GM11168 (cell line): ENCODE results near the gene MTERF2.
"Not testable (repeated sequence)": the region's sequence is repeated elsewhere in the genome, so short reads cannot be mapped to it uniquely, and the experiment has no call there.

Experiments used
- in situ Hi-C: fragments of 300-500 bp; cut with MboI; formaldehyde crosslinking; loops from one replicate; pipeline ENCODE4 v1.12.0; 2022; ENCODE audit warnings: low sequenced_read_pairs; ENCODE audit not compliant: unreplicated experiment

MTERF2 gene, protein sequence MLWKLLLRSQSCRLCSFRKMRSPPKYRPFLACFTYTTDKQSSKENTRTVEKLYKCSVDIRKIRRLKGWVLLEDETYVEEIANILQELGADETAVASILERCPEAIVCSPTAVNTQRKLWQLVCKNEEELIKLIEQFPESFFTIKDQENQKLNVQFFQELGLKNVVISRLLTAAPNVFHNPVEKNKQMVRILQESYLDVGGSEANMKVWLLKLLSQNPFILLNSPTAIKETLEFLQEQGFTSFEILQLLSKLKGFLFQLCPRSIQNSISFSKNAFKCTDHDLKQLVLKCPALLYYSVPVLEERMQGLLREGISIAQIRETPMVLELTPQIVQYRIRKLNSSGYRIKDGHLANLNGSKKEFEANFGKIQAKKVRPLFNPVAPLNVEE

DNA sequence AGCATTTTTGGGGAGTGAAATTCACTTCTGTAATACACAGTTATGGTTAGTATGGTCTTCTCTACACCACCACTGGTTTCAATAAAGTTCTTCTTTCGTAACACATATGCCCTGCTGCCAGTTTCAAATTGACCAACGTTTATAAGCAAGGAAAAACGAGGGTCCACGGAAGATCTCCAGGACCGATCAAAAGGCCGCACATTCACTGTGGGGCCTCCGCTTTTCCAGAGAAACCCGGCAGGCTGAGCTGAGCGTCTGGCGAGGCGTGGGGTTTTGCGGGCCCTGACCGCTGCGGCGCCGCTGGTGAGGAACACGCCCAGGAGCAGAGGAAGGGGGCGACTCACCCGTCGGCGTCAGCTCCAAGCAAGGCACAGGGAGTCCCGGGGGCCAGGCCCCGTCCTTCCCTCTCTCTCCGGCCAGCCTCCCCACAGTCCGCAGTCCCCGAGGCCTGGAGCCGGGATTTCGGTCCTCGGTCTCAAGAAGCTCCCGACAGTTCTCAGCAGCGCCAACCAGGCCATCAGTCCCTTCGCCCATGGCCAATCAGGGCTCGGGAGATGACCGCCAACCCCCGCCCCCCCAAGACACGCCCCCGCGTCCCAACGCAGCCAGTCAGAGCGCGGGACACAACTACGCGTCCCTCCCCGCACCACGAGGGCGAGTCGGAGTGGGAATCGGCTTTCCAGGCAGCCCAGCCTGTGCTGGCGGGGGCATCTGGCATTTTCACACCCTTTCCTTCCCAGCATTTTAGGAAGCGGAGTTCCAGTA lies at the start of gene MTERF2:
MTERF2 (minus strand) TSS at position 522 of the 765 bp plus-strand sequence. CDS start 8,432 bp downstream, outside the sequence.
- in situ Hi-C loops, result no loop called here

DNA sequence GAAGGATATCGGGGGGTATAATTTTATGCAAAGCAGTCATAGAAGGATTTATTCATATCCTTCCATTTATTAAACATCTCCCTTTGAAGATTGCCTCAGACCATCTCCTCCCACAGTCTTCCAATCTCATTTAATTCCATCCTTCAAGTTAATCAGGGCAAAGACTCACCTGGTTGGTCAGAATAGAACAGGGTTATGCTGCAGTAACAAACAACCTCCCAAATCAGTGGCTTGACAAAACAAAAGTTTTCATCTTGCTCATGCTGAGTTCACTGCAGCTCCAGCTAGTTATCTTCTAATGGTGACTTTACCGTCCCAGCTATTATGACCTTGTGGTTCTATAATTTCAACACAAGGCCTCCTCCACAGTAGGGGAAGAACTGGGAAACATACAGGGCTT lies 48.8 kb upstream of the MTERF2 start:
- in situ Hi-C loops, result no loop called here

DNA sequence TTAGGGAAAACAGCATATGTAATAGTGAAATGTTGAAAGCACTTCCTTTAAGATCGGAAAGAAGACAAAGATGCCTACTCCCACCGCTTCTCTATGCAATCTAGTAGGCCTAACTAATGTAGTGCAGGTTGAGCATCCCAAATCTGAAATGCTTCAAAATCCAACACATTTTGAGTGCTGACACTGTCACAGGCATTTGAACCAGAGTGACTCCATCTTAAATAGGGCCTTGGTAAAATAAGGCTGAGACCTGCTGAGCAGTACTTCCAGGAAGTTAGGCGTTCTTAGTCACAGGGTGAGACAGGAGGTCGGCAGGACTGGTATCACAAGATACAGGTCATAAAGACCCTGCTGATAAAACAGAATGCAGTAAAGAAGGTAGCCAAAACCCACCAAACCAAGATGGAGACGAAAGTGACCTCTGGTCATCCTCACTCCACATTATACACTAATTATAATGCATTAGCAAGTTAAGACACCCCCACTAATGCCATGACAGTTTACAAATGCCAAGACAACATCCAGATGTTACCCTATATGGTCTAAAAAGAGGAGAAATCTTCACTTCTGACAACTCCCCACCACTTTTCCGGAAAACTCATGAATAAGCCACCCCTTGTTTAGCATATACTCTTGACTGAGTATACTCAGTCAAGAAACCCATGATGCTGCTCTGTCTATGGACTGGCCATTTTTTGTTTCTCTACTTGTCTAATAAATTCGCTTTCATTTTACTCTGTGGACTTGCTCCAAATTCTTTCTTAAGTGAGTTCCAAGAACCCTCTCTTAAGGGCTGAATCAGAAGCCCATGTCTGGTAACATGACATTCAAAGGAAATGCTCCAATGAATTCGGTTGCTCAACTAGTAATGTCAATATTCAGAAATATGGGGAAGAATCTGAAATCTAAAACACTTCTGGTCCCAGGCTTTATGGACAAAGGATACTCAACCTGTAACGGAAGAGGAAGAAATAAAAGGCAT lies 47.1 kb upstream of the MTERF2 start:
- in situ Hi-C loops, result no loop called here

DNA sequence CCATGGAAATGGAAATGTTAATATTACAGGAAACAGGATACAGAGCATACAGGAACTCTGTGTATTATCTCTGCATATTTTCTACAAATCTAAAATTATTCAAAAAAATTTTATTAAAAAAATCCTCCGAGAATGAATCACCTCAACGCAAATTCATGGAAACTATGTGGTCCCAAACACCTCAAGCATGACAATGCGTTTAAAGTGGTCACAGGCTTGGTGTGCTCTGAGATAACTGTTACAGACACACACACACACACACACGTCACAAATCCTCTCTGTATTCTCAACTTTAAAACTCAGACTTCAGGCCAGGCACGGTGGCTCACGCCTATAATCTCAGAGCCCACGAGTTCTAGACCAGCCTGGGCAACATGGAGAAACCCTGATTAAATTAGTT lies 45.3 kb upstream of the MTERF2 start:
- in situ Hi-C loops, result no loop called here

DNA sequence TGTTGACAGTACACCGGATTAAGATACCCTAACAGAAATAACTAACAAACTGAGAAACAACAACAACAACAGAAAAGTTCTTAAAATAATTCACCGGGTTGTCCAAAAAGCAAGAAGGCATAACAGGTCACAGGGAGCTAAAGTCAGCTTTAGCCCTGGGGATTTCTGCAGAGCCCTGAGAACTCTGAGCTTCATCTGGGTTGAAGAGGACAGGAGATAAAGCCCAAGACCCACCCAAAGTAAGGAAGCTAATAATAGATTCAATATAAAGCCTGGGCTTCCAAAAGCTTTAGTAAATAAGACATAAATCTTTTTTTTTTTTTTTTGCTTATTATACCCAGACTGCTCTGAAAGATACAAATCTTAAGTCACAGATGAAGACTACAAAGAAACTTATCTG lies 44.1 kb upstream of the MTERF2 start:
- in situ Hi-C loops, result no loop called here

DNA sequence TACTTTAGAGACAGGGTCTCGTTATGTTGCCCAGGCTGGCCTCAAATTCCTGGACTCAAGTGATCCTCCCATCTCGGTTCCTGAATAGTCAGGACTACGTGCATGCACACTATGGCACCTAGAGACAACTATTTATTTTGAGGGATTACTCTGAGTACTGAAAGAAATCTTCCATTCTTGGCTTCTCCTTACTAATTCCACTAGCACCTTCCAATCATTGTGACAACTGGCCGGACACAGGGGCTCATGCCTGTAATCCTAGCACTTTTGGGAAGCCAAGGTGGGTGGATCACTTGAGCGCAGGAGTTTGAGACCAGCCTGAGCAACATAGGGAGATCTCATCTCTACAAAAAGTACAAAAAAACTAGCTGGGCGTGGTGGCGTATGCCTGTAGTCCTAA lies 42.1 kb upstream of the MTERF2 start:
- in situ Hi-C loops, result no loop called here

DNA sequence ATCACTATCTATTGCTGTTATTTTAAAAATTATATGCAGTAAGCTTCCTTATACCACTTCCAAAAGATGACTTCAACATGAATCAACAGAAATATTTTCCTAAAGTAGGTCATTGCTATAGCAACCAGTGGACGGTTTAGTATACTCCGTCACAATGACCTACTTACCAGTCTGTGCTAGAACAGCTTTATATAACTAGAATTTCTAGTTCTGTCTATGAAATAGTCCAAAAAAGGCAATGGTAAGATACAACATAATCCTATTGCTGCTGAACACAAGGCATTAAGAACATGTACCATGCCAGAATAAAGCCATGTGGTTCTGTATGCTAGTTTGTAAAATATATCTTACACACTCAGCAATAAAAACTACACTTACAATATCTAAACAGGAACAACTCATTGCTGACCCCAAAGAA lies 40.7 kb upstream of the MTERF2 start:
- in situ Hi-C loops, result no loop called here

DNA sequence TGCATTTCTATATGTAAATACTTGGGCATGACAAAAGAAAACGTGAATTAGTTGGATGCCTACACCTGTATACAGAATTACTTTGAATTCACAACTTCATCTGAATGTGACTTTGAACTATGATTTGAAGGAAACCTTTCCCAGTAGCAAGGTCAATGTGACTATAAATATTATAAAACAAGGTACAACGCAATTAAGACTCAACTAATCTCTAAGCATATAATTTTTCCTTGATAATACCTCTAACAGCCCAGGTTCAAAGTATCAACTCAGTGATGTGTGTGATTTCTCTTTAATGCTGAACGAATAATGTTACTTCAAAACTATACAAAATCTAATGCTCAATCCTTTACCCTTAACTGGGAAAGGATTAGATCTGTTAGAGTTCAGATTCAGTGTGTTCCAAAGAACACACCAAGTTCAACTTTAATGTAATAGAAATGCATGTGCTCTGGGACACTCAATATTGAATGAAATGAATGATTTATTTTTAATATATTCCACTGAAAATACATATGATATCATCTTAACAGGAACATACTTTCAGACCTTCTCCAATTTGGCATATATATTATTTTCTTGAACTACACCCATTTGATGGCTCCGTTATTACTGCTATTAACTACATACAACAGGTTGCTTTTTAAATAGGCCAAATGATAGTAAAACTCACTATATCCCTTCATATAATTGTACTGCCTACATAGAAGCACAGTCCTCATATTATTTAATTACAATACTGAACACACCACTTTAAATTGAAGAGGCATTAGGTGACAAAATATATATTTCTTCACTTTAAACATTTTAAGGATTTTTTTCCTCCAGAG lies 40.1 kb upstream of the MTERF2 start:
- in situ Hi-C loops, result no loop called here

DNA sequence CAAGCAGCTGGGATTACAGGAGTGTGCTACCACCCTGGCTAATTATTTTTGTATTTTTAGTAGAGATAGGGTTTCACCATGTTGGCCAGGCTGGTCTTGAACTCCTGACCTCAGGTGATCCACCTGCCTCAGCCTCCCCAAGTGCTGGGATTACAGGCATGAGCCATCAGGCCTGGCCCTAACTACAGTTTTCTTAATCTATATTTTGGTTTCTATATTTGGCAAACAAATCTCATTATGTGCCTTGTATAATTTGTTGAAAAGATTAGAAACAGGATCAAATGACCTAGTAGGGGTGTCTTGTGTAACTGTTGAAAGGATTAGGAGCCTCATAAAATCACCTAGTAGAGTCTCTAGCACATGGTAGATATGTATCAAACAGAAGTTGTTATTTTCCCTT lies 39.4 kb upstream of the MTERF2 start:
- in situ Hi-C loops, result not testable (repeated sequence)

DNA sequence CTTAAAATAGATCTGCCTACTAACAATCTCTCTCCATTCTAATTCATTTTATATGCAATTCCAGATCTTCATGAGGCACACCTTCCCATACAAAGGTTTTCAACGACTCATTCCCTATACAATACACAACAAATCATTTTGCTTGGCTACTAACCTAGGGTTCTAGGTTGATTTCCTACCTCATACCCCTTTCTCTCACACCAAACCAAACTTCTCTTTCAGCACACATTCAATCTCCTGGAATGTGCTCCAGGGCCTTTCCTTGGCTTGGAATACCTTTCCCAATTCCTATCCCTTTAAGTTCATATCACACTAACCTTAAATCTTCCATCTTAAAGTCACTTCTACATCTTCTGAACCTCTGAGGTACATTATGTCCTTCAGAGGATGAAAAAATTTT lies 38.7 kb upstream of the MTERF2 start:
- in situ Hi-C loops, result no loop called here

DNA sequence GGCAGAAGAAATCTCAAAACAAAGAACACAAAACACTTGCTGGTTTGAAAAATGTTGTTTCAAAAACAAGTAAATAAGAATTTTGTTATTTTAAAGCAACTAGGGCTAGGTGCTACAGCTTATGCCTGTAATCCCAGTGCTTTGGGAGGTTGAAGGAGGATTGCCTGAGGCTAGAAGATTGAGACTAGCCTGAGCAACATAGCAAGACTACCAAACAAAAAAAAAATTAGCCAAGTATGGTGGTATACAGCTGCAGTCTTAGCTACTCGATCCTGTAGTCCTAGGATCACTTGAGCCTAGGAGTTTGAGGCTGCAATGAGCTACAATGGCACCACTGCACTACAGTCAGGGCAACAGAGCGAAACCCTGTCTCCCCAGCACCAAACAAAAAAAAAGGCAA lies 32.6 kb upstream of the MTERF2 start:
- in situ Hi-C loops, result no loop called here

DNA sequence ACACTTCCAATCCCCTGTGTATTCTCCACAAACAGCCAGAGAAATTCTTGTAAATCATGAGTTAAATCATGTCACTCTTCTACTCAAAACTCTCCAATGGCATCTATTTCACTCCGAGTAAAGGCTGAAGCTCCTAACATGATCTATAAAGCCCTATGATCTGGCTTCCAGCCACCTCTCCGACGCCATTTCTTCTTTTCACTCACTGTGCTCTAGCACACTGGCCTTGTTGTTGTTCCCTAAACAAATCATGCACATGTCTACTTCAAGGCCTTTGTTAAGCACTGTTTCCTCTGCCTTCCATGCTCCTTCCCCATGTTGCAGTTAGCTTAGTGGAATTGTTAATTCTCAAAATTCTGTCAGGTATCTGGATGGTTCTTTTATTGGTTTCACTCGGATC lies 30.1 kb upstream of the MTERF2 start:
- in situ Hi-C loops, result no loop called here

DNA sequence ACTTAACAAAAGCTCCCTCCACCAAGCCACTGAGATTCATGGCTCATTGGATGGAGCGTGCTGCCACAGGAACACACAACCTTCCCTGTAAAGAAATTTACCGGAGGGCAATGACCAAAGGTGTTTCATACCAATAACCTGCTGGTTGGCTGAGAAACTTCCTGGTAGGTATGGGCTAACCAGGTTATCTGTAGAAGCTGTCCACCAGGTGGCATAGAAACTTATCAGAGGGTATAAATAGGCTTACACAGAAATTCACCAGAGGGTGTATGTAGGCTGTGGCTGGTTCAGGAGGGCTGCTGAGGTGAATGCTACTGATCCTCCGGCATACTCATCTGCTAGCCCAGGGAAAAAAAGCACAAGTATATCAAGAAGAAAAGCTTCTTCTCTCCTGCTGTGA lies 27.1 kb upstream of the MTERF2 start:
- in situ Hi-C loops, result no loop called here

DNA sequence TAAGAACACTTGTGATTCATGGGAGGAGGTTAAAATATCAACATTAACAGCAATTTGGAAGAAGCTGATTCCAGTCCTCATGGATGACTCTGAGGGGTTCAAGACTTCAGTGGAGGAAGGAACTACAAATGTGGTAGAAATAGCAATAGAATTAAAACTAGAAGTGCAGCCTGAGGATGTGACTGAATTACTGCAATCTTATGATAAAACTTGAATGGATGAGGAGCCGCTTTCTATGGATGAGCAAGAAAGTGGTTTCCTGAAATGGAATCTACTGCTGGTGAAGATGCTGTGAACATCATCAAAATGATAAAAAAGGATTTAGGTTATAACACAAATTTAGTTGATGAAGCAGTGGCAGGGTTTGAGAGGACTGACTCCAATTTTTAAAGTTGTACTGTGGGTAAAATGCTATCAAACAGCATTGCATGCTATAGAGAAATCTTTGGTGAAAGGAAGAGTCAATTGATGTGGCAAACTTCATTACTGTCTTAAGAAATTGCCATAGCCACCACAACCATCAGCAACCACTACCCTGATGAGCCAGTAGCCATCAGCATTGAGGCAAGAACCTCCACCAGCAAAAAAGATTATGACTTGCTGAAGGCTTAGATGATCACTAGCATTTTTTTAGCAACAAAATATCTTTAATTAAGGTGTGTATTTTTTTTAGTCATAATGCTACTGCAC lies 25.9 kb upstream of the MTERF2 start:
- in situ Hi-C loops, result no loop called here

DNA sequence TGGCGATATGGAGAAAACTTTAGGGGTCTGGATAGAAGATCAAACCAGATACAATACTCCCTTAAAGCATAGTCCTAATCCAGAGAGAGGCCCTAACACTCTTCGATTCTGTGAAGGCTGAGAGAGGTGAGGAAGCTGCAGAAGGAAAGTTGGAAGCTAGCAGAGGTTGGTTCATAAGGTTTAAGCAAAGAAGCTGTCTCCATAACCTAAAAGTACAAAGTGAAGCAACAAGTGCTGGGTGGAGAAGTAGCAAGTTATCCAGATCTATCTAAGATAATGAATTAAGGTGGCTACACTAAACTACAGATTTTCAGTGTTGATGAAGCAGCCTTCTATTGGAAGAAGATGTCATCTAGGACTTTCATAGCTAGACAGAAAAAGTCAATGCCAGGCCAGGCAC lies 24.6 kb upstream of the MTERF2 start:
- in situ Hi-C loops, result no loop called here

DNA sequence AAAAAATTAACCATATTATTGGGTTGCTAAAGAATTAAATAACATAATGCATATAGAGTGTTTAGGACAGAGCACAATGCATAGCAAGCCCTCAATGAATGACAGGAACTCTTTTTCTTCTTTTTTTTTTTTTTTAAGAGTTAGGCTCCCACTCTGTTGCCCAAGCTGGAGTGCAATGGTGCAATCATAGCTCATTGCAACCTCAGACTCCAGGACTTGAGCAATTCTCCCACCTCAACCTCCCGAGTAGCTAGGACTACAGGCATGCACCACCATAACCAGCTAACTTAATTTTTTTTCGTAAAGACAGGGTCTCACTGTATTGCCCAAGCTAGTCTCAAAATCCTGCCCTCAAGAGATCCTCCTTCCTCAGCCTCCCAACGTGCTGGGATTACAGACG lies 20.5 kb upstream of the MTERF2 start:
- in situ Hi-C loops, result no loop called here

DNA sequence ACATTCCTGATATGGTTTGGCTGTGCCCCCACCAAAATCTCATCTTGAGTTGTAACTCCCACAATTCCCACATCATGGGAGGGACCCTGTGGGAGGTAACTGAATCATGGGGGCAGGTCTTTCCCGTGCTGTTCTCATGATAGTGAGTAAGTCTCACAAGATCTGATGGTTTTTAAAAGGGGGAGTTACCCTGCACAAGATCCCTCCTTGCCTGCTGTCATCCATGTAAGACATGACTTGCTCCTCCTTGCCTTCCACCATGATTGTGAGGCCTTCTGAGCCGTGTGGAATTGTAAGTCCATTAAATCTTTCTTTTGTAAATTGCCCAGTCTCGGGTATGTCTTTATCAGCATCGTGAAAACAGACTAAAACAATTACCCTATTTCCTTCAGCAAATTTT lies 15.7 kb upstream of the MTERF2 start:
- in situ Hi-C loops, result not testable (repeated sequence)

DNA sequence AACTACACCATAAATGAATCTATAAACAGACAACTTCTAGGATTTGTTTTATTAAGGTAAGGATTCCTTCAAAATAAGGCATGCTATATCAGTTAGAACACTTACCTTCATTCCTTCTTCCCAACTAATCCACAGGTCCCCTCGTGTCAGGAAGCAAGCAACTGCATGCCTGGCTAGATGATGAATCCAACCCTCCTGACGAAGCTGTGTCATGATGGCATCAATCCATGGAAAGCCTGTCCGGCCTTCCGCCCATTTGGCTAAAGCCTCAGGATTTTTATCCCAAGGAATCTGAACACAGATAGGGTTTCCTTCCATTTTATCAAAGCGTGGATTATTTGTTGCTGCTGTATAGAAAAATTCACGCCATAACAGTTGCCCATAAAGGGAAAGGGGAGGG lies 12.5 kb upstream of the MTERF2 start:
- in situ Hi-C loops, result no loop called here

DNA sequence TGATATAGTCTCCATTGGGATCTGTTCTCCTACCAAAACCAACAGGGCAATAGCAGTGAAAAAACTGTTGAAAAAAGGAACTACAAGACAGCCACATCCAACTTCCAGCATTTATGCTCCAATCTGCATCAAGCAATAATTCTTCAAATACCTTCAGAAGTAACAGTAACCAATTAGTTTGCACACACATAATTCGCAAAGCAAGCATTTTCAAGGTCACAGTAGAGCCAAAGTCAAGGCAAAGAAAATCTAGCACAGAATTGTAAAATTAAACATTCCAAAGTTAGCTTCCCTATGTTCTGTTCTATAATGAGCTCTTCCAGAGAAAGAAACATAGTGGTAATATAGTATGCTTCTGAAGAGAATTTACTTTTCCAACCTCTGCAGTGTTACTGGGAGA lies 11.0 kb upstream of the MTERF2 start:
- in situ Hi-C loops, result no loop called here
